AG04449 (cell line): ENCODE data around the gene NPW.

Experiments used
- CTCF ChIA-PET: fragments of 350-600 bp; formaldehyde crosslinking; extraction: SDS; loops from one replicate; lab custom pipeline; 2021; ENCODE audit warnings: antibody characterized with exemption; lab: Yijun Ruan, JAX
- POLR2A ChIA-PET: fragments of 400-600, 350-600 bp; formaldehyde crosslinking; extraction: SDS; loops from one replicate; lab custom pipeline; 2020; ENCODE audit warnings: antibody characterized with exemption, inconsistent platforms; lab: Yijun Ruan, JAX
- DNase-seq: peaks from one replicate; pipeline ENCODE4 v3.0.0-alpha.2; 2010; ENCODE audit warnings: low read depth, low spot score
- H3K4me3 ChIP-seq: 2 replicates; pipeline ENCODE4 v1.5.1; 2011; ENCODE audit warnings: low read depth, mild to moderate bottlenecking, control low read depth, low read length
- CTCF ChIP-seq: IDR thresholded peaks from one replicate; pipeline ENCODE4 v1.5.1; 2011; ENCODE audit warnings: mild to moderate bottlenecking, moderate library complexity, low read length, control low read depth, inconsistent platforms; ENCODE audit not compliant: insufficient read depth; ENCODE audit errors: missing control alignments

Gene NPW

DNA sequence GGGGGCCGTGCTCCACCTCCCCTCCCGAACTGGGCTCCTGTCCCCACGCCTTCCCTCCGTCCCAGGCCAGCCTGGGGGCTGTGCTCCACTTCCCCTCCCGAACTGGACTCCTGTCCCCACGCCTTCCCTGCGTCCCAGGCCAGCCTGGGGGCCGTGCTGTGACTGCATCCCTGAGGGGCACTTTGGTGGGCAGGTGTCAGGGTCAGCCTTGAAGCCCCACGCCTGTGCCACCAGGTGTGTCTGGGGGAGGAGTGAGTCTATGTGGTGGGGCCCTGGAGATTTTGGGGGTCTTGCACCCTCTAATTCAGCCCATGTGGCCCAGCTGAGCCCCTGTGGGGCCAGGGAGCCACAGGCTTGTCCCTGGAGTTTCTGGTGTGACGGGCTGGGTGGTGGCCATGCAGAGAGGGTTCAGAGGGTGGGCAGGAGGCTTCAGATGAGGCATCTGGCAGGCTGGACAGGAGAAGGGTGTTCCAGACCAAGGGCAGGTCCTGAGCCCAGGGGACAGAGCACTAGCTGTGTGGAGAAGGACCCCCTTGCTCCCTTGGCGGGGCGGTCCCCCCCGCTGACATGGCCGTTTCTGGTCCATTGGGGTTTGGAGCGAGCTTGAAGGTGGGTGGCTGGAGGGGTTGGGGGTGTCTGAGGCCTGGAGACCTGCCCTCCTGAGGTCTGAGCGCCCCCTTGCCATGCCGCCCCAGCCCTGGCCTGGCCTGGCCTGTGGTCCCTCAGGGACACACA lies 15.3 kb downstream of the NPW start:
- H3K4me3 ChIP-seq, result peak overlapping the region; percentile 8
- ChIA-PET POLR2A (interaction anchor here (0.9 to 2.1 kb wide), 4 partner anchors 13 to 120 kb away, joined by 3 to 10 read pairs (median 6); partner anchors contain the start of genes NTHL1, RPS2, TRAF7 and TSC2), CTCF (interaction anchor here (0.7 to 1.8 kb wide), 5 partner anchors 10 to 105 kb away, joined by 3 to 10 read pairs (median 3); partner anchors contain the start of genes NTHL1 and TSC2)
- DNase-seq, result no peak
- TF ChIP-seq CTCF, result no peak

DNA sequence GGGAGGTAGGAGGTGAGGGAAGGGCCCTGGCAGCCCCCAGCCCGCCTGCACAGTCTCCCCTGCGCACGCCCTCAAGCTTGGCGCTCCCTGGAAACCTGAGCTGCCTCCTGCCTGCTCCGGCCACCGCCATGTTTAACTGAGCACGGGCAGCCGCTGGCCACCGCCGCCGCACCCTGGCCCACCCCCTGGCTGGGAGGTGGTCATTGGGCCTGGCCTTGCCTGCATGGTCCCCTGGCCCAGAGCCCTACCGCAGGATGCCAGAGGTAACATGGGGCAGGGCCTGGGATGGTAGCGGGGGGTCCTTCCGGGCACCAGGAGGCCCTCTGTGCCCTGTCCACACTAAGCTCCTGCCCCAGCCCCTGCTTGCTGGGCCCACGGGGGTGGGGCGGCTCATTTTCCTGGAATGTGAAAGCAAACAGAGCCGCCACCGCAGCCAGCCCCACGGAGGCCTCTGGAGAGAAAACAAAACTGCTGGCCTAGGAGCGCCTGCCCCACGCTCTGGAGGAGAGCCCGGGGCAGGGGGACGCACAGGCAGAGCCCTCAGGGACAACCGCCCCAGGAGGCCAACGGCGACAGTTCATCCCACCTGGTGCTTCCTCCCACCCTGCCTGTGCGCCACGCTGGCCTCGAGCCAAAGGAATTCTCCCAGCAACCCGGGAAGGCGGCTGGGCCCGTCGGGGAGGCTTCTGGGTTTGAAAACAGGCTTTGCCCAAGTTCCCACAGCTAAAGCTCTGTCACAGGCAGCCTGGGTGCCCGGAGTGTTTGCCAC lies 16.0 kb downstream of the NPW start:
- POLR2A ChIA-PET, result interaction anchor here (0.8 to 2.1 kb wide), 5 partner anchors 12 to 120 kb away, joined by 3 to 10 read pairs (median 4); partner anchors contain the start of genes NTHL1, RPS2, TRAF7 and TSC2

DNA sequence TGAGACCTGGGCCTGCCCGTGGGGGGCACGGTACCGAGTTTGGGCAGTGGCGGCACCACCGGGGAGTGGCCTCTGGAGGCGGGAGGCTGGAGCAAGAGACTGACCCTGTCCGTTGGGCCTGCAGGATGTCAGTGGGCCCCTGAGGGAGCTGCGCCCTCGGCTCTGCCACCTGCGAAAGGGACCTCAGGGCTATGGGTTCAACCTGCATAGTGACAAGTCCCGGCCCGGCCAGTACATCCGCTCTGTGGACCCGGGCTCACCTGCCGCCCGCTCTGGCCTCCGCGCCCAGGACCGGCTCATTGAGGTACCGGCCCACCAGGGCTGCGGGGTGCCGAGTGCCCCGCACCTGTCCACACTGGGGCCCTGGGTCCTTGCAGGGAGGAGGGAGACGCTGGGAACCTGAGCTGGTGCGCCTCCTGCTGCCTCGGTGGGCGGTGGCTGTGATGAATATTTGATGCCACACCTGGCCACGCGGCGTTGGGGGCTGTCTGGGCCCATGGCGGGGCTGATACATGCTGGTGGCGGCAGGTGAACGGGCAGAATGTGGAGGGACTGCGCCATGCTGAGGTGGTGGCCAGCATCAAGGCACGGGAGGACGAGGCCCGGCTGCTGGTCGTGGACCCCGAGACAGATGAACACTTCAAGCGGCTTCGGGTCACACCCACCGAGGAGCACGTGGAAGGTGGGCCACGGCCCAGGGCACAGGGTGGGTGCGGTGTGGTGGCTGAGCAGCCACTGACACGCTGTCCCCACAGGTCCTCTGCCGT lies 16.8 kb downstream of the NPW start:
- CTCF ChIA-PET, result interaction anchor here (0.5 to 1.8 kb wide), 5 partner anchors 8 to 105 kb away, joined by 3 to 10 read pairs (median 3); partner anchors contain the start of genes NTHL1 and TSC2
- peak overlapping the region; percentile 29; the same call in 1 of the 2 replicates for H3K4me3 ChIP-seq

More for the DNA sequence above, 16.0 kb downstream of the NPW start:
- TF ChIP-seq CTCF, result no peak
- CTCF ChIA-PET, result interaction anchor here (0.5 to 1.8 kb wide), 6 partner anchors 9 to 105 kb away, joined by 3 to 10 read pairs (median 3); partner anchors contain the start of genes NTHL1 and TSC2
- DNase-seq, result no peak
- peak overlapping the region; percentile 29; the same call in 1 of the 2 replicates for H3K4me3 ChIP-seq

GRCh38 chr16:2037115-2037514 lies 17.5 kb downstream of the NPW start:
- DNase-seq, result no peak
- H3K4me3 ChIP-seq, result no peak overlapping the region
- TF ChIP-seq CTCF, result no peak
- ChIA-PET POLR2A (no interaction called here), CTCF (no interaction called here)

More for the DNA sequence above, 16.8 kb downstream of the NPW start:
- no peak for TF ChIP-seq CTCF
- no peak for DNase-seq
- POLR2A ChIA-PET, result interaction anchor here (0.8 to 2.1 kb wide), 5 partner anchors 11 to 119 kb away, joined by 3 to 10 read pairs (median 4); partner anchors contain the start of genes NTHL1, RPS2, TRAF7 and TSC2

DNA sequence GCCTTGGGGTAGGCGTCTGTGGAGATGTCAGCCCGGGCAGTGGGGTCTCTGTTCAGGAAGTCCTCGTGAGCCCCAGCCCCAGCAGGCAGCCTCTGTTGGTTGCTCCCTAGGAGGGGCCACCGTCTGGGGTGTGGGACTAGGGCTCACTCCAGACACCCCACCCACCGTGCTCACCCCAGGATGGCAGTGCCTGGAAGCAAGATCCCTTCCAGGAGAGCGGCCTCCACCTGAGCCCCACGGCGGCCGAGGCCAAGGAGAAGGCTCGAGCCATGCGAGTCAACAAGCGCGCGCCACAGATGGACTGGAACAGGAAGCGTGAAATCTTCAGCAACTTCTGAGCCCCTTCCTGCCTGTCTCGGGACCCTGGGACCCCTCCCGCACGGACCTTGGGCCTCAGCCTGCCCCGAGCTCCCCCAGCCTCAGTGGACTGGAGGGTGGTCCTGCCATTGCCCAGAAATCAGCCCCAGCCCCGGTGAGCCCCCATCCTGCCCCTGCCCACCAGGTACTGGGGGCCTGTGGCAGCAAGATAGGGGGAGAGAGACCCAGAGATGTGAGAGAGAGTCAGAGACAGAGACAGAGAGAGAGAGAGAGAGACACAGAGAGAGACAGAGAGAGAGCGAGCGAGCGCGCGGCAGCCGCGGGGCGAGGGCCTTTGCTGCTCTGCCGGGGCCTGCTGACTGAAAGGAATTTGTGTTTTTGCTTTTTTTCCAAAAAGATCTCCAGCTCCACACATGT lies 18.2 kb downstream of the NPW start:
- no peak for DNase-seq
- no peak overlapping the region for H3K4me3 ChIP-seq
- CTCF ChIA-PET, result no interaction called here
- TF ChIP-seq CTCF, result no peak
- POLR2A ChIA-PET, result no interaction called here
